ENCODE measurements around the gene P3H1. TPM values are rescaled to one million over a fixed set of nuclear protein-coding genes. Genes with fewer than 3 reads are reported as not detected.

The P3H1 gene
- total and polyA plus RNA-seq, 9 donors: 22.5 to 47.0 (median 39.4) TPM

DNA sequence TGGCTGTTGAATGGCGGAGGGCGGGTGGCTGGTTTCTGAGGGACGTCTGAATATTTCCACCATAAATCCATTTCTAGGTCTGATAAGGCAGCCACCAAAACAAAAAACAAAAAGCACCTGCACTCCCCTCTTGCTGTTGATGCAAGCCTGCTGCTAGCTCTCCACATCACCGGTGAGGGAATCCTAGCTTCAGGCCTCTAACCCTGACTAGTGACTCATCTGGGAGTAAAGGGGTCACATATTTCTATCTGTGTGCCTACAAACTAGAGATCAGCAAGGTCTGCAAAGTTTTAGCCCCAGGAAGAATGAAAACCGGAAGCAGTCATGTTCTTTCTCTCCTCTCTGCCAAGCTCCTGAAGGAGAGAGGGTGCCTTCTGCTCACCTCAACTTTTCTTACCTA, 39.8 kb upstream of the P3H1 start:
- Histone ChIP-seq H3K36me3 (no peaks in the 10 kb centered on the region), H3K4me3 (no peak overlapping the region), H3K27ac (no peak overlapping the region), H3K4me1 (ENCODE audit: insufficient read depth) (no peaks in the 10 kb centered on the region), H3K9me3 (no peaks in the 10 kb centered on the region), H3K27me3 (no peaks in the 10 kb centered on the region)
- WGBS, 3 donors: 58 to 63% (median 60%) methylated on average over 5 of the region's 5 CpGs
- intact Hi-C loops (cut with DNase I): no loop called here
- DNase-seq: no peak
- TF ChIP-seq POLR2A (IDR thresholded peaks at IDR 0.05) (no peak), EP300 (IDR thresholded peaks at IDR 0.05) (no peak)
- TF ChIP-seq, protein P1, sequence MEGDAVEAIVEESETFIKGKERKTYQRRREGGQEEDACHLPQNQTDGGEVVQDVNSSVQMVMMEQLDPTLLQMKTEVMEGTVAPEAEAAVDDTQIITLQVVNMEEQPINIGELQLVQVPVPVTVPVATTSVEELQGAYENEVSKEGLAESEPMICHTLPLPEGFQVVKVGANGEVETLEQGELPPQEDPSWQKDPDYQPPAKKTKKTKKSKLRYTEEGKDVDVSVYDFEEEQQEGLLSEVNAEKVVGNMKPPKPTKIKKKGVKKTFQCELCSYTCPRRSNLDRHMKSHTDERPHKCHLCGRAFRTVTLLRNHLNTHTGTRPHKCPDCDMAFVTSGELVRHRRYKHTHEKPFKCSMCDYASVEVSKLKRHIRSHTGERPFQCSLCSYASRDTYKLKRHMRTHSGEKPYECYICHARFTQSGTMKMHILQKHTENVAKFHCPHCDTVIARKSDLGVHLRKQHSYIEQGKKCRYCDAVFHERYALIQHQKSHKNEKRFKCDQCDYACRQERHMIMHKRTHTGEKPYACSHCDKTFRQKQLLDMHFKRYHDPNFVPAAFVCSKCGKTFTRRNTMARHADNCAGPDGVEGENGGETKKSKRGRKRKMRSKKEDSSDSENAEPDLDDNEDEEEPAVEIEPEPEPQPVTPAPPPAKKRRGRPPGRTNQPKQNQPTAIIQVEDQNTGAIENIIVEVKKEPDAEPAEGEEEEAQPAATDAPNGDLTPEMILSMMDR (IDR thresholded peaks at IDR 0.05): no peak

DNA sequence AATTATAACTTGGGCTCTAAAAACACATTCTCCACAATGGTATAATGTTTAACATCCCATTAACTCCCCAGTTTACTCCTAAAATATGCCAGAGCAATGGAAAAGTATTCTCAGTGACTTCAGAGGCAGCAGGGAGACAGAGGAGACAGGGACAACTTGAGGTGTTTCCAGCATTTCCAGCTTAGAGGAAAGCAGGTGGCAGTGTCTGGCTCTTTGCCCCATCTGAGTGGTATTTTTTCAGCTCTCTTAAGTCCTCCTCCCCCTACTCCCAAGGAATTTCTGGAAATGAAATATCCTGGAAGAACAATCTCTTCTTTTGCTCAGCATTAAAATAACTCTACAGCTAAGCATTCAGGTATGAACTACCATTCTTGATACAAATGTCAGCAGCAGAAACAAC, 39.3 kb upstream of the P3H1 start:
- Histone ChIP-seq H3K36me3 (no peaks in the 10 kb centered on the region), H3K27me3 (no peaks in the 10 kb centered on the region), H3K4me1 (ENCODE audit: insufficient read depth) (no peaks in the 10 kb centered on the region), H3K4me3 (no peak overlapping the region), H3K27ac (no peak overlapping the region), H3K9me3 (no peaks in the 10 kb centered on the region)
- TF ChIP-seq, protein P1 (IDR thresholded peaks at IDR 0.05): no peak
- TF ChIP-seq EP300 (IDR thresholded peaks at IDR 0.05) (no peak), POLR2A (IDR thresholded peaks at IDR 0.05) (no peak)
- intact Hi-C loops (cut with DNase I): no loop called here
- DNase-seq: no peak

DNA sequence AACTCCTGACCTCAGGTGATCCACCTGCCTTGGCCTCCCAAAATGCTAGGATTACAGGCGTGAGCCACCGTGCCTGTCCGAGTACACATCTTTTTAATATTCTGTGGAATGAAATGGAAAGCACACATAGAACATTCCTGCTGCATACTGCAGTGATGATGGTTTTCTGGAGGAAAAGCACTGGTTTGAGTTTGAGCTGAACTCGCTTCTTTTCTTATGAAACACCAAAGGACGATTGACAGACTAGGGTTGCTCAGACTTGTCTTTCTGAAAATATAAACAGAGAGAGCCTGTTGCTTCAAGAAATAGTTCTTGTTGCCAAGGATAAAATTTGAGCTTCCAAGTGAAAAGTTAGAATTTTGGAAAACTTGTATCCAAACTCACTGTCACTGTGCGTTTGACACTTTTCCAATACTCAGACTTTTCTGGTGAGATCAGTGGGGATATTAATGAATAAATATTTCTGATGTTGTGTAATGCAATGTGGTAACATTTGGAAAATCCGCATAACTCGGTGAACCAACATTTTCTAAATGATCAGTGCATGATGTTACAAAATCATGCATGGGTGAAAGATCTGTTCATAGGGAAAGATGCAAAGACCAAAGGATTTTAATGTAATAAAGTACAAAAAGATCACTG, 35.1 kb upstream of the P3H1 start:
- no peak for DNase-seq
- Histone ChIP-seq H3K4me1 (ENCODE audit: insufficient read depth) (no peaks in the 10 kb centered on the region), H3K36me3 (no peaks in the 10 kb centered on the region), H3K27ac (no peak overlapping the region), H3K9me3 (no peaks in the 10 kb centered on the region), H3K27me3 (no peaks in the 10 kb centered on the region), H3K4me3 (no peak overlapping the region)
- WGBS, 3 donors: 89 to 90% (median 89%) methylated on average over 8 of the region's 8 CpGs
- no peak for TF ChIP-seq EP300 (IDR thresholded peaks at IDR 0.05)
- TF ChIP-seq, protein P1 (IDR thresholded peaks at IDR 0.05): no peak
- intact Hi-C loops (cut with DNase I): no loop called here

DNA sequence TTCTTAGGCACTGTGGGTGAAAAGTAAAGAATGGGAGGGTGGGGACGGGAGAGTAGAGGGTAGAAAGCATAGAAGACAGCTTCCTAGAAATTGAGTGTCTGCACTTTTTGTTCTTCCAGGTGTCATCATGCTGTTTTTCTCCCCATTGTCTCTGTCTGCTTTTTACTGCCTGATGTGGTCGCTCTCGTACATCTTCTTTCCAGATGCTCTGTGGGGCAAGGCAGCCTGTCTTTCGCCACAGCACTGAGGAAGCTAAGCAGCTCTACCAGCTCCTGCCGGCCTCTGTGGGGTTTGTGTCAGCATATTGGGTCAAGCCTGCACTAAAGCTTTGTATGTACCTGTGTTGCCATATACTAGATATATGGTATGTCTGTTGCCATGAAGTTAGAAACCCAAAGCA, 31.2 kb upstream of the P3H1 start:
- WGBS, 3 donors: 86 to 94% (median 88%) methylated on average over 5 of the region's 5 CpGs
- Histone ChIP-seq H3K36me3 (no peaks in the 10 kb centered on the region), H3K27ac (no peak overlapping the region), H3K27me3 (no peaks in the 10 kb centered on the region), H3K9me3 (no peaks in the 10 kb centered on the region), H3K4me3 (no peak overlapping the region), H3K4me1 (ENCODE audit: insufficient read depth) (no peaks in the 10 kb centered on the region)
- intact Hi-C loops (cut with DNase I): no loop called here
- TF ChIP-seq POLR2A (IDR thresholded peaks at IDR 0.05) (no peak), EP300 (IDR thresholded peaks at IDR 0.05) (no peak)
- TF ChIP-seq, protein P1 (IDR thresholded peaks at IDR 0.05): no peak
- DNase-seq: no peak

All from ovary (tissue), 9 donors.